ENCODE measurements around the gene LSAMP.

Gene LSAMP

GRCh38 chr3:116046350-116046749, 398.9 kb downstream of the LSAMP start:
- no peak for DNase-seq

DNA sequence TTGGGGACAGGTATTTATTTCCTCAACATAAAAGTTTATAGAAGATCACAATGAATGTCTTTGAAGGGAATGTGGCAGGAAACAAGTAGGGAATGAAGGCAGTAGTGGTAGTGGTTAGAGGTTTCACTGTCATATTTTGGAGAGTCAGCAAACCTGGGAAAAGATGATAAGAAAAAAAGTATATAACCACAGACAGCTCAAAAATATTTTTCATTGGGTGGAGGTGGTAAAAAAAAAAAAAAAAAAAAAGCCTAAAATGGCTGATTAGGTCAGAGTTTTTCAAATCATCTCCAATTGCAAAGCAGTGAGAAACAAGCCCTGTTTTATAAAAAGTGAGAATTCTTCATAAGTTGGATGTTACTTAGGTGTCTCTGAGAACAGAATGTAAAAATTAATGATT, 400.0 kb downstream of the LSAMP start:
- no peak for DNase-seq

- no peak for DNase-seq
Measured at GRCh38 chr3:116040152-116040551, 405.1 kb downstream of the LSAMP start.

GRCh38 chr3:116039651-116039985, 405.7 kb downstream of the LSAMP start:
- DNase-seq: no peak

DNA sequence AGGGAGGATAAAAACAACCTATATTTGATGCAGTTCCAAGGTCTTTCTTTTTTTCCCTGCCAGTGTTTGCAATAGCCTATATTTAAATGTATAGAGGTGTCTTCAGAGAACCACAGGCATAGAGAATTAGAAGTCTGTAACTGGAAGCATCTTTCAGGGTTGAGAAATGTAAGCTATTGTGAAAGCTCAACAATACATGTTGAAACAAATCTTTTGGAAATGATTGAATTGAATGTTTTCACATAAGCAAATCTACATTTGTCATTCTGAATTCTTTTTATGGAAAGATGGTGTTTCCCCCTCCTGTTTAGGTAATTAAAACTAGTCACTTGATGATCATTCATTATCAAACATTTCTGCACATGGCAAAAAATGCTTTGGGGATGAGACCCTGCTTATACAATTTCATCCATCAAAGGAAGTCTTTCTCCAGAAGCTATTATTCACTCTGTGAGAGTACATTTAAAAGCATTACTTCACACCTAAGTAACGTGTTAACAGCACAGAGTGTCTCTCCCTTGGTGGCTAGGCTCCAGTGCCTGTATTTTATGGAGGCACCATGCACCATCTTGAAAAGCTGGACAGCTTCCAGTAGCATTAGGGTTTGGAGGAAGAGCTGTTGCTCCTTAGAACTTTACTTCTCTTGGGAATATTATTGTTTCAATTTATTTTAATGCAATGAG, 406.2 kb downstream of the LSAMP start:
- no peak for DNase-seq

GRCh38 chr3:116037954-116038911, 407.1 kb downstream of the LSAMP start:
- no peak for DNase-seq

GRCh38 chr3:116035429-116035828, 409.9 kb downstream of the LSAMP start:
- no peak for DNase-seq

DNA sequence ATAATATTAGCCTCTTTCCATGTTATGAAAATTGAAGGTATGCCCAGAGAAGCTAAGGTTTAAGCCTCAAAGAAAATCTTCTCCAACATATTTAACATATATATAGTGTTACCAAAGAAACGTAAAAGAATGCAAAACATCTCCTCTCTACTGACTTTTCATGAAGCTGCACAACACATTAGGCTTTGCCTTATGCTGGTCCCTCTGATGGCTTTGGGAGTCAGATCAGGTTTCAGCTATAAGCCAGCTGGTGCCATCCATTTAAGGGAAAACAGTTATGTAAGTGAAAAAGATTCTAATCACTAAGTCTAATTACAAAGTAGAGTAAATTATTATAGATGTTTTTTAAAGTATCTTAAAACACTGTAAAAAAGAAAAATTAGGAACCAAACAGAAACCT, 410.5 kb downstream of the LSAMP start:
- DNase-seq: peak; percentile 16

- DNase-seq: no peak
Measured at GRCh38 chr3:116034086-116034485, 411.2 kb downstream of the LSAMP start.

GRCh38 chr3:116033516-116033915, 411.8 kb downstream of the LSAMP start:
- no peak for DNase-seq

DNA sequence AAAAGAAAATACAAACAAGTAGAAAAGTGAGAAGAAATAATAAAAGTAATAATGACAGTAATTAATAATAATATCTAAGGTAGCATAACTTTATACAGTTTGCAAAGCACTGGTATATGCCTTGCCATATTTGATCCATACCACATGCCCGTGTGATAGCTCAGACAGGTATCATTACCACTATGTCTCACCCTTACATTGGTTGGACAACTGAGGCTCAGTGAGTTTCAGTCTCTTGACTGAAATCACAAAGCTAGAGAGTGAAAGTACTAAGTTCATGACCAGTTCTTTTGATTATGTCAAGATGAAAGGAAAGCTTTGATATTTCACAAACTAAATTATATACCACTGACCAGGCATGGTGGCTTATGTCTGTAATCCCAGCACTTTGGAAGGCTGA, 413.1 kb downstream of the LSAMP start:
- DNase-seq: no peak

GRCh38 chr3:116030131-116030850, 415.0 kb downstream of the LSAMP start:
- no peak for DNase-seq

DNA sequence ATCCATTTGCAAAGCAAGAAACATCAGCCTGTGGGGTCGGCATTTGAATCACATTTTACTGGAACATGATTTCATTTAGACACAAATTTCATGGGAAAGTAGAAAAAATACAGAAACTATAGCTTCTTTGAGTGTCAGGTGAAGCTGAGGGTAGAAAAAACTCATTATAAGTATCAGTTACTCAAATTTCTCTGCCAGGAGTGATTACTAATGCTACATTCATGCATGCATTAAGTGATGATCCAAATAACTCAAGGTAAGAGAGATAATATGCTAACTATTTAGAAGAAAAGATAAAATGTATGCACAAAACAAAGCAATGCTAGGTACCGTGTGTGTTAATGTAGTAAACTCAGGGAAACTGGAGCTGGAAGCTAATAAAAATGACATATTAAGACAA, 416.0 kb downstream of the LSAMP start:
- DNase-seq: no peak

GRCh38 chr3:116028157-116028556, 417.1 kb downstream of the LSAMP start:
- no peak for DNase-seq

DNA sequence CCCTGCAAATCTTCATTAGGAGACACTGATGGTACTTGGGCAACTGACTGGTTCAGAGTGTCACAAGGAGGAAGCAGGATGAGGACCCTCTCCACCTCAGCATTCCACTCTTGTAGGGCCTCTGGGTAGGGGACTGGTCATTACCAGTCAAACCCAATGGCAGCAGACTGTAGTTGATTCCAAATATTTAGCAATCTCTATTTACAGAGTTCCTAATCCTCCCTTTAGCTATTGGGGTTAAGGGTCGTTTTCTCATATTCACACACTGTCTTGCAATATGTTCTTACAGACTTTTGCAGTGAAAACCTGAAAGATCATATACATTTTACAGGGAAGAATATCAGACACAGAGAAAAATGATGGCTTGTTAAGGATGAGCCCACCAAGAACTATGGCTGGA, 424.3 kb downstream of the LSAMP start:
- no peak for DNase-seq

GRCh38 chr3:116020495-116020894, 424.8 kb downstream of the LSAMP start:
- no peak for DNase-seq

GRCh38 chr3:116019254-116019763, 426.0 kb downstream of the LSAMP start:
- DNase-seq: no peak

GRCh38 chr3:116018646-116019045, 426.6 kb downstream of the LSAMP start:
- DNase-seq: no peak

- no peak for DNase-seq
Measured at GRCh38 chr3:116015931-116016330, 429.4 kb downstream of the LSAMP start.

DNA sequence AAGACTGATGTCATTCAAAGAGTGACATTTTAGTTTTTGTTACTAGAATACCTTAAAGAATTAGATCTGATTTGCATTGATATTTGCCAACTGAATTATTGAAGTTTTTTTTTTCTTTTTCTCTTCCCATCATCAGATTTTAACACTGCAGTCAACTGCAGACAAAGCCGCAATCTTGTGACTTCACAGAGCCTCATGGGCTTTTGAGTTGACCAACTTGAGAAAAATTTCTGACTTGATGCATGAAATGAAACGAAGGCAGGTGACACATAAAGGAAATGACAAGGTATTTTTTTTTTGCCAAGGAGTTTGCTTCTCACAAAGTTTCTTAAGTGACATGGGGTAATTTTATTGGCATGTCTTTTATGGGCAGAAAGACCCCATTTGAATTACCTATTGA, 438.3 kb downstream of the LSAMP start:
- no peak for DNase-seq

GRCh38 chr3:116005404-116005803, 439.9 kb downstream of the LSAMP start:
- no peak for DNase-seq

DNA sequence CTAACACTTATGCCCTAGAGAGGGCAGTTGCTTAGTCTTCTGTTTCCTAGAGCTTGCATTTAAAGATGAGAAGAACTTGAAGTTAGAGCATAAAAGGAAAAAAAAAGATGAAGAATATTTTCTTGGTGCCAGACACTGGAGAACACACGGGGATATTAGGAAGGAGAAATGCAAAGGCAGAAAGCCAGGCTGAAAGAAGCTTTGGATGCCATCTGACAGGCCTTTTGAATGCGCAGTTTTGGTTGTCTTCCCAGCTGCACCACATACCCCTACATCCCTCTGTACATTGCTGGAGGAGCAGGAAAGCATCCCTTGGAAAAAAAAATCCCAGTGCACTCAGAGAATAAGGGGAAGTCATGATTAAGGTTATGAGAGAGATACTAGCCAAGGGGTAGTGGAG, 443.1 kb downstream of the LSAMP start:
- no peak for DNase-seq

DNA sequence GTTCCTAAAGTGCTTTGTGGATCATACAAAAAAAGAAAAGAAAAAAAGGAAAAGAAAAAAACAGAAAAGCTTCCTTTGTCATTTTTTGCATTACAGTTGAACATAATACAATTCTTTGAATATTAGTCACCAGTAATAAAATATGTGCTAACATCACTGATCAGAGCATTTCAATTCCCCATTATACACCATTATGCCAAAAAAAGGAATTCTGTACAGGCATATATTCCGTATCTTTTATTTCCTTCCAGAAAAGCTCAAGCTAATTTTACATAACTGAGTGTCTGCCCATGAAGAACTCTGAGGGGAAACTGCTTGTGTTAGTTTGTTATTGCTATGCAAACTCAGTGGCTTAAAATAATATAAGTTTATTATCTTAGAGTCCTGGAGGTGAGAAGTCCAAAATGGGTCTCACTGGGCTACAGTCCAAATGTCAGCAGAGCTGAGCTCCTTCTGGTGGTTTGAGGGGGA, 444.1 kb downstream of the LSAMP start:
- no peak for DNase-seq
